HCT116 (cell line): ENCODE measurements around the gene RABGGTB. TPM values are rescaled to one million over a fixed set of nuclear protein-coding genes. Genes with fewer than 3 reads are reported as not detected.

ENCODE experiments used
- ATAC-seq: fragments of 200-7000 bp; cut with Tn5 transposase; 2 replicates; pipeline ENCODE4 v1.9.1; 2020; ENCODE audit warnings: mild to moderate bottlenecking, moderate library complexity
- BruUV-seq: library from RNA; stranded (reverse); fragments of 400-500 nt; replicated peaks from 2 replicates; lab custom pipeline; 2021; lab: Mats Ljungman, UMichigan
- CTCF ChIA-PET: fragments of 300-600 bp; sonication (Branson Sonifier 250); formaldehyde crosslinking; loops from one replicate; lab custom pipeline; 2021; ENCODE audit warnings: antibody characterized with exemption; lab: Charles Lee
- POLR2A ChIA-PET: fragments of 300-600, 350-600 bp; sonication (Branson Sonifier 250); formaldehyde crosslinking; loops from one replicate; lab custom pipeline; 2021; ENCODE audit warnings: antibody characterized with exemption; lab: Charles Lee
- RAD21 ChIA-PET, 2 experiments: fragments of 300-600 bp; sonication (Branson Sonifier 250); formaldehyde crosslinking; loops; one replicate each; lab custom pipeline; 2023; ENCODE audit warnings: low total read pairs in 2 of 2; ENCODE audit not compliant: uncharacterized antibody in 2 of 2, unreplicated experiment in 2 of 2, low non-redundant PET in 1 of 2; lab: Charles Lee
- DNase-seq: peaks from one replicate; pipeline ENCODE4 v3.0.0-alpha.2; 2010; ENCODE audit warnings: low read depth, low spot score
- H2AFZ ChIP-seq: fragments of 200-600 bp; shearing (Covaris generic), sonication (generic); 2 replicates; pipeline ENCODE4 v1.6.1; 2017; ENCODE audit warnings: low read depth, mixed run types, mixed read lengths, antibody characterized with exemption, low read length; ENCODE audit not compliant: poor library complexity, severe bottlenecking
- H3K27ac ChIP-seq: 2 replicates; pipeline ENCODE4 v1.5.1; 2012; ENCODE audit warnings: low read depth, low read length
- H3K27me3 ChIP-seq: fragments of 200-600 bp; sonication (generic); 2 replicates; pipeline ENCODE4 v1.6.1; 2016; ENCODE audit warnings: mixed run types, low read length, mixed read lengths; ENCODE audit not compliant: insufficient read depth
- H3K36me3 ChIP-seq, 2 experiments: fragments of 200-500 bp in 1 of 2; fragments of 200-600 bp in 1 of 2; sonication (Bioruptor generic) in 1 of 2; sonication (generic) in 1 of 2; 2 replicates each; pipeline versions ENCODE4 v1.5.1 to v1.6.1; 2014 to 2016; ENCODE audit warnings: low read length in 2 of 2, inconsistent platforms in 1 of 2, mixed read lengths in 1 of 2, mixed run types in 1 of 2; ENCODE audit not compliant: insufficient read depth in 2 of 2, control insufficient read depth in 1 of 2
- H3K4me1 ChIP-seq, 2 experiments: fragments of 200-600 bp in 1 of 2; sonication (generic) in 1 of 2; 2 replicates each; pipeline versions ENCODE4 v1.5.1 to v1.6.1; 2012 to 2017; ENCODE audit warnings: low read length in 2 of 2, inconsistent platforms in 1 of 2, mild to moderate bottlenecking in 1 of 2, mixed read lengths in 1 of 2, mixed run types in 1 of 2, moderate library complexity in 1 of 2; ENCODE audit not compliant: insufficient read depth in 2 of 2, control insufficient read depth in 1 of 2
- H3K4me2 ChIP-seq: fragments of 200-600 bp; sonication (generic); 2 replicates; pipeline ENCODE4 v1.6.1; 2017; ENCODE audit warnings: mixed run types, low read length, mixed read lengths
- H3K4me3 ChIP-seq, 2 experiments: fragments of 200-600 bp in 1 of 2; sonication (generic) in 1 of 2; replicated peaks in 1 of 2; 2 replicates each; pipeline ENCODE4 v1.5.1; 2011 to 2016; ENCODE audit warnings: low read length in 2 of 2, control low read depth in 1 of 2, low read depth in 1 of 2, mild to moderate bottlenecking in 1 of 2, mixed read lengths in 1 of 2, mixed run types in 1 of 2
- H3K79me2 ChIP-seq: fragments of 200-600 bp; sonication (generic); 2 replicates; pipeline ENCODE4 v1.6.1; 2017; ENCODE audit warnings: mild to moderate bottlenecking, mixed run types, low read length, moderate library complexity, mixed read lengths; ENCODE audit not compliant: insufficient read depth
- H3K9ac ChIP-seq: fragments of 200-600 bp; sonication (generic); 2 replicates; pipeline ENCODE4 v1.6.1; 2016; ENCODE audit warnings: low read length, mixed read lengths
- H3K9me2 ChIP-seq: fragments of 200-600 bp; sonication (generic), shearing (Covaris generic); 2 replicates; pipeline ENCODE4 v1.6.1; 2017; ENCODE audit warnings: mixed run types, mild to moderate bottlenecking, moderate library complexity; ENCODE audit not compliant: insufficient read depth
- H3K9me3 ChIP-seq, 2 experiments: fragments of 200-500 bp in 1 of 2; fragments of 200-600 bp in 1 of 2; sonication (Bioruptor generic) in 1 of 2; sonication (generic) in 1 of 2; 2 replicates each; pipeline ENCODE4 v1.6.1; 2014 to 2017; ENCODE audit warnings: low read length in 2 of 2, mixed read lengths in 2 of 2, inconsistent platforms in 1 of 2, low read depth in 1 of 2, mild to moderate bottlenecking in 1 of 2, mixed run types in 1 of 2, moderate library complexity in 1 of 2; ENCODE audit not compliant: control insufficient read depth in 1 of 2, insufficient read depth in 1 of 2
- H4K20me1 ChIP-seq: fragments of 200-600 bp; sonication (generic), shearing (Covaris generic); 2 replicates; pipeline ENCODE4 v1.6.1; 2017; ENCODE audit warnings: mixed run types, mild to moderate bottlenecking, moderate library complexity; ENCODE audit not compliant: insufficient read depth
- ELF1 ChIP-seq: IDR thresholded peaks from 2 replicates; pipeline ENCODE4 v1.6.1; 2012; ENCODE audit warnings: low read depth, borderline replicate concordance
- EZH2phosphoT487 ChIP-seq: fragments of 200-600 bp; IDR thresholded peaks from 2 replicates; pipeline ENCODE4 v1.6.1; 2018; ENCODE audit warnings: antibody characterized with exemption, borderline replicate concordance
- JUND ChIP-seq: IDR thresholded peaks from 2 replicates; pipeline ENCODE4 v1.6.1; 2012
- POLR2A ChIP-seq: IDR thresholded peaks from 2 replicates; pipeline ENCODE4 v1.7.0; 2011; ENCODE audit warnings: borderline replicate concordance; ENCODE audit not compliant: insufficient read depth, insufficient read length; ENCODE audit errors: extremely low read depth
- RAD21 ChIP-seq: IDR thresholded peaks from 2 replicates; pipeline ENCODE4 v1.6.1; 2012; ENCODE audit warnings: low read depth, mild to moderate bottlenecking
- ZFX ChIP-seq: fragments of 450-650 bp; IDR thresholded peaks from 2 replicates; pipeline ENCODE4 v1.6.1; 2017
- intact Hi-C: fragments of 100-400 bp; cut with micrococcal nuclease; formaldehyde crosslinking; loops from 2 replicates; pipeline ENCODE4 v1.10.0; 2022
- total RNA-seq: library from RNA; stranded (reverse); gene quantifications from one replicate; pipeline ENCODE4 v1.2.1, GENCODE V29; 2021; ENCODE audit not compliant: unreplicated experiment
- TF ChIP-seq, protein P1 (sequence below): IDR thresholded peaks from 2 replicates; pipeline ENCODE4 v1.6.1; 2012
- TF ChIP-seq, protein P2 (sequence below): IDR thresholded peaks from 2 replicates; pipeline ENCODE4 v1.6.1; 2011; ENCODE audit warnings: mild to moderate bottlenecking, low read length, moderate library complexity; ENCODE audit not compliant: insufficient replicate concordance; ENCODE audit errors: extremely low read depth
- TF ChIP-seq, protein P3 (sequence below): IDR thresholded peaks from 2 replicates; pipeline ENCODE4 v1.6.1; 2012
- TF ChIP-seq, protein P4 (sequence below), 3 experiments: fragments of 200-600 bp in 1 of 3; sonication (generic) in 1 of 3; IDR thresholded peaks in 2 of 3; conservative IDR thresholded peaks in 1 of 3; 2 replicates each; pipeline ENCODE4 v1.5.1; 2012 to 2017; ENCODE audit warnings: low read depth in 2 of 3, low read length in 2 of 3, antibody characterized with exemption in 1 of 3, borderline replicate concordance in 1 of 3, control low read depth in 1 of 3, mild to moderate bottlenecking in 1 of 3, mixed read lengths in 1 of 3, mixed run types in 1 of 3, moderate library complexity in 1 of 3; ENCODE audit not compliant: insufficient read depth in 1 of 3
- TF ChIP-seq, protein P5 (sequence below): IDR thresholded peaks from 2 replicates; pipeline ENCODE4 v1.6.1; 2012; ENCODE audit warnings: low read depth

The RABGGTB gene
- total RNA-seq, 1 experiment from 2014 or later: 203 TPM

DNA sequence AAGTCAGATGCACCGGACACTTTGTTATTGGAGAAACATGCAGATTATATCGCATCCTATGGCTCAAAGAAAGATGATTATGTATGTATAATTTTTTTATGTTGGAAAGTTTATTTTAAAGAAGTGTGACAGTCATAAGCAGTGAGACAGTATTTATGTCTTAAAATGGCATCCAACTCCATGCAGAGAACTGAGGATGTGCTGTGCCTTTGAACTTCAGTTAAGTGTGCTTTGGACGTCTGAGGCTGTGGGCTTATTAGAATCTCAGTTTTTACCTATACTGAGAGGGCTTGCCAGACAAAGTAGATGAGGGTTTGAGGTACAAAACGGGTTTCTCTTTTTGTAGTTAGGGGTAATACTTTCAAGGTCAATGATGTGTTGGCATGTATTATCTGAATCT is 1.5 kb downstream of the RABGGTB start:
- no TSS peak for BruUV-seq
- peaks cover 44% of the 10 kb centered on the region for H4K20me1 ChIP-seq
- peak overlapping the region; percentile 81 for H3K4me2 ChIP-seq
- CTCF ChIA-PET: no interaction called here
- H2AFZ ChIP-seq: no peak overlapping the region
- peaks cover 7 to 49% of the 10 kb centered on the region in 2 experiments; a peak in 3 of 4 replicates for H3K4me1 ChIP-seq
- peaks cover 37 to 60% of the 10 kb centered on the region in 2 experiments for H3K36me3 ChIP-seq
- no peak for TF ChIP-seq ZFX
- no peak for TF ChIP-seq ELF1
- TF ChIP-seq, protein P1, sequence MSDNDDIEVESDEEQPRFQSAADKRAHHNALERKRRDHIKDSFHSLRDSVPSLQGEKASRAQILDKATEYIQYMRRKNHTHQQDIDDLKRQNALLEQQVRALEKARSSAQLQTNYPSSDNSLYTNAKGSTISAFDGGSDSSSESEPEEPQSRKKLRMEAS: no peak
- TF ChIP-seq EZH2phosphoT487: no peak
- TF ChIP-seq JUND: no peak; the same call in 1 of the 2 replicates
- POLR2A ChIA-PET: interaction anchor here (2.0 kb wide), 1 partner anchor 23 kb away, joined by 6 read pairs; no protein-coding TSS in a partner anchor
- no peaks in the 10 kb centered on the region for H3K27me3 ChIP-seq
- peak overlapping the region; percentile 67 to 78 for H3K4me3 ChIP-seq
- H3K27ac ChIP-seq: peak overlapping the region; percentile 97
- ATAC-seq (no peak), DNase-seq (no peak)
- RAD21 ChIA-PET: no interaction called here
- intact Hi-C loops: loop anchor here (2.0 to 5.0 kb wide), 2 partner anchors 115 to 155 kb away; no protein-coding TSS in a partner anchor
- H3K9me2 ChIP-seq: no peaks in the 10 kb centered on the region
- H3K9ac ChIP-seq: peak overlapping the region; percentile 78
- H3K9me3 ChIP-seq: no peaks in the 10 kb centered on the region
- peaks cover 65% of the 10 kb centered on the region for H3K79me2 ChIP-seq

DNA sequence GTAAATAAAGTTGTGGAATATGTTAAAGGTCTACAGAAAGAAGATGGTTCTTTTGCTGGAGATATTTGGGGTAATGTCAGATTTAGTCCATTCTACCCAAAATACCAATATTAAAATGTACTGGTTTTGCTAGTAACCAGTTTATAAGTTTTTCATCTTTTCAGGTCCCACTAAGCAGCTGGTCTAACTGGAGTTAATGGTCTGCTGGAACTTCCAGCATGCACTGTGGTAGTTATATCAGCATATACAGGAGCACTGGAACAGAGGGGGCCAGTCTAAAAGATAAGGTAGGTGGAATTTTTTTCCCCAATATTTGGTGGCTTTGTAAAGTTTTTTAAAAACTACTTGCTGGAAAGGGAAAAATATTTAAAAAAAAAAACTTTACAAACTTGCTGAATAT is 3.9 kb downstream of the RABGGTB start:
- CTCF ChIA-PET: no interaction called here
- TF ChIP-seq RAD21 (no peak), EZH2phosphoT487 (no peak), ELF1 (no peak), POLR2A (no peak)
- TF ChIP-seq, protein P2, sequence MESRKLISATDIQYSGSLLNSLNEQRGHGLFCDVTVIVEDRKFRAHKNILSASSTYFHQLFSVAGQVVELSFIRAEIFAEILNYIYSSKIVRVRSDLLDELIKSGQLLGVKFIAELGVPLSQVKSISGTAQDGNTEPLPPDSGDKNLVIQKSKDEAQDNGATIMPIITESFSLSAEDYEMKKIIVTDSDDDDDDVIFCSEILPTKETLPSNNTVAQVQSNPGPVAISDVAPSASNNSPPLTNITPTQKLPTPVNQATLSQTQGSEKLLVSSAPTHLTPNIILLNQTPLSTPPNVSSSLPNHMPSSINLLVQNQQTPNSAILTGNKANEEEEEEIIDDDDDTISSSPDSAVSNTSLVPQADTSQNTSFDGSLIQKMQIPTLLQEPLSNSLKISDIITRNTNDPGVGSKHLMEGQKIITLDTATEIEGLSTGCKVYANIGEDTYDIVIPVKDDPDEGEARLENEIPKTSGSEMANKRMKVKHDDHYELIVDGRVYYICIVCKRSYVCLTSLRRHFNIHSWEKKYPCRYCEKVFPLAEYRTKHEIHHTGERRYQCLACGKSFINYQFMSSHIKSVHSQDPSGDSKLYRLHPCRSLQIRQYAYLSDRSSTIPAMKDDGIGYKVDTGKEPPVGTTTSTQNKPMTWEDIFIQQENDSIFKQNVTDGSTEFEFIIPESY: no peak
- TF ChIP-seq, protein P3, sequence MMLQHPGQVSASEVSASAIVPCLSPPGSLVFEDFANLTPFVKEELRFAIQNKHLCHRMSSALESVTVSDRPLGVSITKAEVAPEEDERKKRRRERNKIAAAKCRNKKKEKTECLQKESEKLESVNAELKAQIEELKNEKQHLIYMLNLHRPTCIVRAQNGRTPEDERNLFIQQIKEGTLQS: no peak
- TF ChIP-seq, protein P4, sequence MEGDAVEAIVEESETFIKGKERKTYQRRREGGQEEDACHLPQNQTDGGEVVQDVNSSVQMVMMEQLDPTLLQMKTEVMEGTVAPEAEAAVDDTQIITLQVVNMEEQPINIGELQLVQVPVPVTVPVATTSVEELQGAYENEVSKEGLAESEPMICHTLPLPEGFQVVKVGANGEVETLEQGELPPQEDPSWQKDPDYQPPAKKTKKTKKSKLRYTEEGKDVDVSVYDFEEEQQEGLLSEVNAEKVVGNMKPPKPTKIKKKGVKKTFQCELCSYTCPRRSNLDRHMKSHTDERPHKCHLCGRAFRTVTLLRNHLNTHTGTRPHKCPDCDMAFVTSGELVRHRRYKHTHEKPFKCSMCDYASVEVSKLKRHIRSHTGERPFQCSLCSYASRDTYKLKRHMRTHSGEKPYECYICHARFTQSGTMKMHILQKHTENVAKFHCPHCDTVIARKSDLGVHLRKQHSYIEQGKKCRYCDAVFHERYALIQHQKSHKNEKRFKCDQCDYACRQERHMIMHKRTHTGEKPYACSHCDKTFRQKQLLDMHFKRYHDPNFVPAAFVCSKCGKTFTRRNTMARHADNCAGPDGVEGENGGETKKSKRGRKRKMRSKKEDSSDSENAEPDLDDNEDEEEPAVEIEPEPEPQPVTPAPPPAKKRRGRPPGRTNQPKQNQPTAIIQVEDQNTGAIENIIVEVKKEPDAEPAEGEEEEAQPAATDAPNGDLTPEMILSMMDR (IDR thresholded peaks at IDR 0.05 in 2 of 3, conservative IDR thresholded peaks at IDR 0.05 in 1 of 3; ENCODE audit: borderline replicate concordance in 1 of 3, insufficient read depth in 1 of 3, low read depth in 2 of 3, low read length in 2 of 3): no peak
- TF ChIP-seq, protein P5, sequence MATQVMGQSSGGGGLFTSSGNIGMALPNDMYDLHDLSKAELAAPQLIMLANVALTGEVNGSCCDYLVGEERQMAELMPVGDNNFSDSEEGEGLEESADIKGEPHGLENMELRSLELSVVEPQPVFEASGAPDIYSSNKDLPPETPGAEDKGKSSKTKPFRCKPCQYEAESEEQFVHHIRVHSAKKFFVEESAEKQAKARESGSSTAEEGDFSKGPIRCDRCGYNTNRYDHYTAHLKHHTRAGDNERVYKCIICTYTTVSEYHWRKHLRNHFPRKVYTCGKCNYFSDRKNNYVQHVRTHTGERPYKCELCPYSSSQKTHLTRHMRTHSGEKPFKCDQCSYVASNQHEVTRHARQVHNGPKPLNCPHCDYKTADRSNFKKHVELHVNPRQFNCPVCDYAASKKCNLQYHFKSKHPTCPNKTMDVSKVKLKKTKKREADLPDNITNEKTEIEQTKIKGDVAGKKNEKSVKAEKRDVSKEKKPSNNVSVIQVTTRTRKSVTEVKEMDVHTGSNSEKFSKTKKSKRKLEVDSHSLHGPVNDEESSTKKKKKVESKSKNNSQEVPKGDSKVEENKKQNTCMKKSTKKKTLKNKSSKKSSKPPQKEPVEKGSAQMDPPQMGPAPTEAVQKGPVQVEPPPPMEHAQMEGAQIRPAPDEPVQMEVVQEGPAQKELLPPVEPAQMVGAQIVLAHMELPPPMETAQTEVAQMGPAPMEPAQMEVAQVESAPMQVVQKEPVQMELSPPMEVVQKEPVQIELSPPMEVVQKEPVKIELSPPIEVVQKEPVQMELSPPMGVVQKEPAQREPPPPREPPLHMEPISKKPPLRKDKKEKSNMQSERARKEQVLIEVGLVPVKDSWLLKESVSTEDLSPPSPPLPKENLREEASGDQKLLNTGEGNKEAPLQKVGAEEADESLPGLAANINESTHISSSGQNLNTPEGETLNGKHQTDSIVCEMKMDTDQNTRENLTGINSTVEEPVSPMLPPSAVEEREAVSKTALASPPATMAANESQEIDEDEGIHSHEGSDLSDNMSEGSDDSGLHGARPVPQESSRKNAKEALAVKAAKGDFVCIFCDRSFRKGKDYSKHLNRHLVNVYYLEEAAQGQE: no peak

More for the DNA sequence above, 3.9 kb downstream of the RABGGTB start:
- no peak for ATAC-seq
- Histone ChIP-seq H3K4me1 (peaks cover 7 to 39% of the 10 kb centered on the region in 2 experiments; a peak in 3 of 4 replicates), H3K9me3 (no peaks in the 10 kb centered on the region), H3K4me2 (peak overlapping the region; percentile 81; the same call in 1 of the 2 replicates), H3K36me3 (peaks cover 60 to 84% of the 10 kb centered on the region in 2 experiments), H3K27me3 (no peaks in the 10 kb centered on the region), H2AFZ (no peak overlapping the region), H3K4me3 (no peak overlapping the region), H4K20me1 (peaks cover 66% of the 10 kb centered on the region), H3K79me2 (peaks cover 83% of the 10 kb centered on the region), H3K27ac (no peak overlapping the region; the same call in 1 of the 2 replicates), H3K9ac (no peak overlapping the region), H3K9me2 (no peaks in the 10 kb centered on the region)
- intact Hi-C loops: loop anchor here (5.0 kb wide), 1 partner anchor 158 kb away; no protein-coding TSS in a partner anchor
- POLR2A ChIA-PET: no interaction called here
- DNase-seq: no peak
- RAD21 ChIA-PET: no interaction called here
- BruUV-seq: no TSS peak
